Right forelimb (tissue), 1 donor: ENCODE data around the gene DIRAS1.
"Not testable (repeated sequence)": the region's sequence is repeated elsewhere in the genome, so short reads cannot be mapped to it uniquely, and the experiment has no call there.

Source experiments
- DNase-seq: peaks from one replicate; pipeline ENCODE4 v3.0.0-alpha.2; 2018

DIRAS1 gene

GRCh38 chr19:2668175-2668763 is 52.9 kb downstream of the DIRAS1 start:
- DNase-seq = no peak

GRCh38 chr19:2667349-2667748 is 53.8 kb downstream of the DIRAS1 start:
- not testable (repeated sequence) for DNase-seq

- DNase-seq = no peak
Measured at GRCh38 chr19:2666344-2666994, 54.7 kb downstream of the DIRAS1 start.

GRCh38 chr19:2665103-2665502 is 56.1 kb downstream of the DIRAS1 start:
- DNase-seq = no peak
